Neural progenitor cell (in vitro differentiated cells): ENCODE data around the gene TSPAN32. TPM values are rescaled to one million over a fixed set of nuclear protein-coding genes. Genes with fewer than 3 reads are reported as not detected.

ENCODE experiments used
- DNase-seq: peaks from one replicate; pipeline ENCODE4 v3.0.0-alpha.2; 2016; ENCODE audit warnings: low spot score
- H2AFZ ChIP-seq: fragments of 200-600 bp; sonication (generic); replicated peaks from 2 replicates; pipeline ENCODE4 v1.6.1; 2016; ENCODE audit warnings: antibody characterized with exemption
- H3F3A ChIP-seq: fragments of 200-600 bp; sonication (generic); 2 replicates; pipeline ENCODE4 v1.6.1; 2016; ENCODE audit warnings: antibody characterized with exemption, low read depth
- H3K27ac ChIP-seq: fragments of 200-600 bp; sonication (generic); 2 replicates; pipeline ENCODE4 v1.5.1; 2016; ENCODE audit warnings: mild to moderate bottlenecking
- H3K27me3 ChIP-seq: fragments of 200-600 bp; sonication (generic); 2 replicates; pipeline ENCODE4 v1.6.1; 2016; ENCODE audit warnings: mild to moderate bottlenecking, moderate library complexity
- H3K36me3 ChIP-seq: fragments of 200-600 bp; sonication (generic); 2 replicates; pipeline ENCODE4 v1.5.1; 2016
- H3K4me1 ChIP-seq: fragments of 200-600 bp; sonication (generic); 2 replicates; pipeline ENCODE4 v1.6.1; 2016; ENCODE audit warnings: mixed run types
- H3K4me2 ChIP-seq: fragments of 200-600 bp; sonication (generic); 2 replicates; pipeline ENCODE4 v1.6.1; 2016
- H3K4me3 ChIP-seq: fragments of 200-600 bp; sonication (generic); 2 replicates; pipeline ENCODE4 v1.5.1; 2016
- H3K79me2 ChIP-seq: fragments of 200-600 bp; sonication (generic); 2 replicates; pipeline ENCODE4 v1.6.1; 2016; ENCODE audit warnings: low read depth
- H3K9ac ChIP-seq: fragments of 200-600 bp; sonication (generic); 2 replicates; pipeline ENCODE4 v1.6.1; 2016
- H3K9me3 ChIP-seq: fragments of 200-600 bp; sonication (generic); 2 replicates; pipeline ENCODE4 v1.5.1; 2016; ENCODE audit warnings: low read depth
- H4K20me1 ChIP-seq: fragments of 200-600 bp; sonication (generic); 2 replicates; pipeline ENCODE4 v1.6.1; 2016; ENCODE audit warnings: low read depth
- H3K27ac Mint-ChIP-seq: 3 replicates; pipeline ENCODE4 v1.8.0; 2021; ENCODE audit warnings: mixed read lengths
- H3K27me3 Mint-ChIP-seq: 2 replicates; pipeline ENCODE4 v1.8.0; 2022; ENCODE audit warnings: low read depth, mild to moderate bottlenecking, inconsistent platforms, moderate library complexity, mixed read lengths; ENCODE audit not compliant: insufficient read depth
- H3K36me3 Mint-ChIP-seq: 3 replicates; pipeline ENCODE4 v1.8.0; 2021; ENCODE audit warnings: mixed read lengths
- H3K4me1 Mint-ChIP-seq: 3 replicates; pipeline ENCODE4 v1.8.0; 2021; ENCODE audit warnings: mixed read lengths
- H3K4me3 Mint-ChIP-seq: 3 replicates; pipeline ENCODE4 v1.8.0; 2021; ENCODE audit warnings: mild to moderate bottlenecking, moderate library complexity, mixed read lengths
- H3K9me3 Mint-ChIP-seq: 3 replicates; pipeline ENCODE4 v1.8.0; 2020; ENCODE audit warnings: mixed read lengths
- EZH2 ChIP-seq: fragments of 200-600 bp; sonication (generic); IDR thresholded peaks from 2 replicates; pipeline ENCODE4 v1.6.1; 2017; ENCODE audit warnings: antibody characterized with exemption, mild to moderate bottlenecking, moderate library complexity
- EZH2phosphoT487 ChIP-seq: fragments of 200-600 bp; sonication (generic); IDR thresholded peaks from 2 replicates; pipeline ENCODE4 v1.6.1; 2017; ENCODE audit warnings: antibody characterized with exemption
- total RNA-seq: library from RNA; depleted of rRNA; stranded (reverse); fragments of >200 nt; gene quantifications from 2 replicates; pipeline ENCODE4 v1.2.3, GENCODE V29; 2015; ENCODE audit warnings: low replicate concordance
- TF ChIP-seq, protein P1 (sequence below): fragments of 200-600 bp; sonication (generic); IDR thresholded peaks from 2 replicates; pipeline ENCODE4 v1.5.1; 2017; ENCODE audit warnings: antibody characterized with exemption, mild to moderate bottlenecking

The TSPAN32 gene
- total RNA-seq, 1 donor from 2014 or later: not detected

DNA sequence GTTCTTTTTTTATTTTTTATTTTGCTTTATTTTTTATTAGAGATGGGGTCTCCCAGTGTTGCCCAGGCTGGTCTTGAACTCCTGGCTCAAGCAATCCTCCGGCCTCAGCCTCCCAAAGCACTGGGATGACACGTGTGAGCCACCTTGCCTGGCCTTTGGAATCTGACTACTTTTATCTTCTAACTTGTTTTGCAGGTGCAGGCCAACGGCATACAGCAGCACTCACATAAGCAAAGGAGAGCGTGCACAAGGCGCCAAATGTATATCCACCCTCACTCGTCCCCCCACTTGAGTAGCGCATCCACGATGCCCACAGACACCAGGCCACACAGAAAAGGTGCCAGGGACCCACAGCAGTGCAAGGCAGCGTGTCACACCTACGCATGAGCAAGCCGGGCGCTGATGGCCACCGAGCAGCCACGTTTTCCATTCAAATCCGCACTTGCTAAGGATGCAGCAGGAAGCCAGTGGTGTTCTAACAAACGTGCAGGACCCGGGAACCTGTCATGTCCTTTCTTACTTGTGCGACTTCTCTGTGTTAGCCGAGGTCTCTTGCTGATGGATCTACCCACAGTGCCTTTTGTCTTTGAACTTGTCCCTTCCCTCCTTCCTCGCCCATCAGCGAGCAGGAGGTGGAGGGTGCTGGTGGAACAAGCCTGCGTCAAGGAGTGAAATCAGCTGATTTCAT is 37.3 kb upstream of the TSPAN32 start:
- Histone ChIP-seq H4K20me1 (no peaks in the 10 kb centered on the region), H3K4me1 (peaks cover 13% of the 10 kb centered on the region), H3K79me2 (no peaks in the 10 kb centered on the region), H3K9ac (no peak overlapping the region), H3K27ac (no peak overlapping the region), H3K9me3 (no peaks in the 10 kb centered on the region), H3K4me2 (no peak overlapping the region), H3K36me3 (no peaks in the 10 kb centered on the region), H3K27me3 (peaks cover 52% of the 10 kb centered on the region), H3K4me3 (no peak overlapping the region), H3F3A (no peaks in the 10 kb centered on the region), H2AFZ (no peak overlapping the region)
- Mint-ChIP-seq H3K27me3 (peaks cover 25% of the 10 kb centered on the region), H3K36me3 (no peaks in the 10 kb centered on the region), H3K27ac (no peak overlapping the region), H3K9me3 (no peaks in the 10 kb centered on the region), H3K4me1 (peaks cover 9% of the 10 kb centered on the region), H3K4me3 (no peak overlapping the region)
- DNase-seq: no peak
- TF ChIP-seq EZH2phosphoT487: no peak
- TF ChIP-seq, protein P1, sequence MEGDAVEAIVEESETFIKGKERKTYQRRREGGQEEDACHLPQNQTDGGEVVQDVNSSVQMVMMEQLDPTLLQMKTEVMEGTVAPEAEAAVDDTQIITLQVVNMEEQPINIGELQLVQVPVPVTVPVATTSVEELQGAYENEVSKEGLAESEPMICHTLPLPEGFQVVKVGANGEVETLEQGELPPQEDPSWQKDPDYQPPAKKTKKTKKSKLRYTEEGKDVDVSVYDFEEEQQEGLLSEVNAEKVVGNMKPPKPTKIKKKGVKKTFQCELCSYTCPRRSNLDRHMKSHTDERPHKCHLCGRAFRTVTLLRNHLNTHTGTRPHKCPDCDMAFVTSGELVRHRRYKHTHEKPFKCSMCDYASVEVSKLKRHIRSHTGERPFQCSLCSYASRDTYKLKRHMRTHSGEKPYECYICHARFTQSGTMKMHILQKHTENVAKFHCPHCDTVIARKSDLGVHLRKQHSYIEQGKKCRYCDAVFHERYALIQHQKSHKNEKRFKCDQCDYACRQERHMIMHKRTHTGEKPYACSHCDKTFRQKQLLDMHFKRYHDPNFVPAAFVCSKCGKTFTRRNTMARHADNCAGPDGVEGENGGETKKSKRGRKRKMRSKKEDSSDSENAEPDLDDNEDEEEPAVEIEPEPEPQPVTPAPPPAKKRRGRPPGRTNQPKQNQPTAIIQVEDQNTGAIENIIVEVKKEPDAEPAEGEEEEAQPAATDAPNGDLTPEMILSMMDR: no peak
- no peak for TF ChIP-seq EZH2

DNA sequence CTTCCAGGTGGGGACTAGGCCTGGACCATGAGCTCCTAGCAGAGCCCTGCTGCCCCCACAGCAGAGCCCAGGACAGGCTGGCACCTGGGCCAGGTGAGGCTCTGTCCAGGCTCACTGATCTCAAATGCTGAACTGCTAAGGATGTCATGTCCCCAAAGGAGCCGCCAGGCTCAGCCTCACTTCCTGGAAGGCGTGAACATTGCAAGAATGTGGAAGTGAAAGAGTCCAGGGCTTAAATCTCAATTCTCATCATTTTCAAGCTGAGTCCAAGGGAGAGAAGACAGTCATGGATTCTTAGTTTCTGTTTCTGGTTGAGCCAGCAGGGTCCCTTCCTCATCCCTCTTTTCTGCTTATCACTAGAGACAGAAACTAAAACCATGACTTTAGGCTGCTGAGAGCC is 36.4 kb upstream of the TSPAN32 start:
- Histone ChIP-seq H3K4me1 (peaks cover 13% of the 10 kb centered on the region), H3K27me3 (peaks cover 61% of the 10 kb centered on the region), H2AFZ (no peak overlapping the region), H3F3A (no peaks in the 10 kb centered on the region), H3K9ac (no peak overlapping the region), H4K20me1 (no peaks in the 10 kb centered on the region), H3K4me2 (no peak overlapping the region), H3K4me3 (no peak overlapping the region), H3K36me3 (no peaks in the 10 kb centered on the region), H3K27ac (no peak overlapping the region), H3K79me2 (no peaks in the 10 kb centered on the region), H3K9me3 (no peaks in the 10 kb centered on the region)
- Mint-ChIP-seq H3K9me3 (no peaks in the 10 kb centered on the region), H3K36me3 (no peaks in the 10 kb centered on the region), H3K4me3 (peak overlapping the region; percentile 43), H3K27ac (no peak overlapping the region), H3K4me1 (peaks cover 9% of the 10 kb centered on the region), H3K27me3 (peaks cover 26% of the 10 kb centered on the region)
- DNase-seq: no peak
- TF ChIP-seq, protein P1: no peak
- TF ChIP-seq EZH2 (no peak), EZH2phosphoT487 (no peak)

DNA sequence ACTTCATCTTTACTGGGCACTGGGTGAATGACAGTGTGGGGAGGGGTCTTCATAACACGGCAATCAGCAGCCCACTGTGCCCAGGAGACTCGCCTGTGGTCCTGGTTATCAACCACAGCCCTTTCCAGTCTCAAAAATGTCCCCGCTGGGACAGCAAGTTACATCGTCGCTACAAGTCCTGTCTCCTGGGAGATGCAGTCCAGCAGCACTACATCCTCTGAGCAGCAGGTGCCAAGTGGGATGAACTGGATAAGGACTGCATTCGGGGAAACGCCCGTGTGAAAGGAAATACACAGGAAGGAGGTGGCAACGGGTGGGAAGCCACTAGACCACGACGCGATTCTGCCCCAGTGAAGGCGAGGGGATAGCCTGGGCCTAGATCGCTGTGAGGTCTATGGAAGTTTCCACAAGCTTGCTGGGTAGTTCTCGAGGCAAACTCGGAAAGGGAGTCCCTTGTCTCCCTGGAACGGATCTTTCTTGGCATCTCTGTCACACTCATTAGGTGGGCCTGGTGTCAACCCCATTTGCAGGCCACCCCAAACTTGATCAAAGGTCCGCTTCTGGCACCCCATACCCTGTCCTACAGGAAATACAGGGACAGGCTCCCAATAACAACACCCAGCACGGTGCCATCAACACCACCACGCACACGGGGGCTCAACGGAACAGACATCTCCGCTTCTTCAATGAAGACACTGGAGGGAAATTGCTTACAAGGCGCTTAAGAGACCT is 35.8 kb upstream of the TSPAN32 start:
- Histone ChIP-seq H3K36me3 (no peaks in the 10 kb centered on the region), H3K9ac (no peak overlapping the region), H3K4me2 (no peak overlapping the region), H3K27me3 (peaks cover 67% of the 10 kb centered on the region), H3K79me2 (no peaks in the 10 kb centered on the region), H3K27ac (no peak overlapping the region), H3K9me3 (no peaks in the 10 kb centered on the region), H3K4me1 (peaks cover 13% of the 10 kb centered on the region), H3F3A (no peaks in the 10 kb centered on the region), H4K20me1 (no peaks in the 10 kb centered on the region), H2AFZ (no peak overlapping the region), H3K4me3 (no peak overlapping the region)
- Mint-ChIP-seq H3K27me3 (peaks cover 29% of the 10 kb centered on the region), H3K36me3 (no peaks in the 10 kb centered on the region), H3K4me3 (peak overlapping the region; percentile 60), H3K27ac (no peak overlapping the region), H3K9me3 (no peaks in the 10 kb centered on the region), H3K4me1 (peaks cover 9% of the 10 kb centered on the region)
- no peak for DNase-seq
- TF ChIP-seq EZH2phosphoT487 (no peak), EZH2 (no peak)
- TF ChIP-seq, protein P1: no peak
